K562 (cell line): ENCODE measurements around the gene DHDDS. TPM values are rescaled to one million over a fixed set of nuclear protein-coding genes. Genes with fewer than 3 reads are reported as not detected.
A peak's percentile ranks its signal among the peaks of the same experiment; 100 is the strongest.

Source experiments
- ARHGAP35 ChIP-seq: fragments of 450-650 bp; IDR thresholded peaks from 2 replicates; pipeline ENCODE4 v1.6.1; 2018; ENCODE audit not compliant: partially characterized antibody
- CBFA2T3 ChIP-seq: fragments of 450-650 bp; IDR thresholded peaks from 2 replicates; pipeline ENCODE4 v1.6.1; 2017
- CEBPG ChIP-seq, 3 experiments: fragments of 200-800 bp in 1 of 3; sonication (Bioruptor generic) in 1 of 3; sonication (generic) in 1 of 3; formaldehyde crosslinking in 1 of 3; IDR thresholded peaks in 2 of 3; conservative IDR thresholded peaks in 1 of 3; 2 replicates each; pipeline versions ENCODE4 v1.6.1 to v1.8.0; 2016 to 2022; ENCODE audit warnings: missing compliant biosample characterization in 2 of 3, missing genetic modification characterization in 2 of 3, mild to moderate bottlenecking in 1 of 3, missing genetic modification reagents in 1 of 3
- GTF2F1 ChIP-seq: IDR thresholded peaks from 2 replicates; pipeline ENCODE4 v1.6.1; 2011; ENCODE audit warnings: low read depth, low read length, improper control_type of control experiment
- HDAC8 ChIP-seq: fragments of 450-650 bp; IDR thresholded peaks from 2 replicates; pipeline ENCODE4 v1.6.1; 2016; ENCODE audit warnings: mild to moderate bottlenecking, missing genetic modification characterization, moderate library complexity, missing compliant biosample characterization
- HMBOX1 ChIP-seq: sonication (generic); IDR thresholded peaks from 2 replicates; pipeline ENCODE4 v1.6.1; 2016
- KDM4B ChIP-seq, 2 experiments: fragments of 450-650 bp in 1 of 2; sonication (generic) in 1 of 2; IDR thresholded peaks; 2 replicates each; pipeline ENCODE4 v1.6.1; 2016 to 2017; ENCODE audit warnings: borderline replicate concordance in 2 of 2, antibody characterized with exemption in 1 of 2, low read depth in 1 of 2, mild to moderate bottlenecking in 1 of 2
- PCBP2 ChIP-seq: fragments of 200-400 bp; formaldehyde crosslinking; IDR thresholded peaks from 2 replicates; pipeline ENCODE4 v1.6.1; 2018; ENCODE audit warnings: low read length, low read depth, mild to moderate bottlenecking, moderate library complexity; ENCODE audit not compliant: poor library complexity, severe bottlenecking
- PML ChIP-seq: IDR thresholded peaks from 2 replicates; pipeline ENCODE4 v1.6.1; 2012; ENCODE audit warnings: low read length, inconsistent platforms
- SPI1 ChIP-seq: IDR thresholded peaks from 2 replicates; pipeline ENCODE4 v1.6.1; 2011; ENCODE audit warnings: low read depth, low read length, control low read depth, borderline replicate concordance
- ZBTB17 ChIP-seq: fragments of 450-650 bp; formaldehyde crosslinking; IDR thresholded peaks from 2 replicates; pipeline ENCODE4 v1.4.0; 2020; ENCODE audit warnings: mild to moderate bottlenecking
- ZC3H11A ChIP-seq: IDR thresholded peaks from 2 replicates; pipeline ENCODE4 v1.6.1; 2012; ENCODE audit warnings: low read depth, low read length, improper control_type of control experiment
- ZNF140 ChIP-seq: fragments of 250-450 bp; sonication (Bioruptor Pico); IDR thresholded peaks from 2 replicates; pipeline ENCODE4 v1.8.0; 2021; ENCODE audit warnings: moderate library complexity, mild to moderate bottlenecking, inconsistent platforms
- ZNF184 ChIP-seq: sonication (generic); formaldehyde crosslinking; IDR thresholded peaks from 2 replicates; pipeline ENCODE4 v1.5.0; 2020; ENCODE audit warnings: missing genetic modification reagents
- ZNF354B ChIP-seq: fragments of 250-450 bp; sonication (Bioruptor Pico); IDR thresholded peaks from 2 replicates; pipeline ENCODE4 v1.4.0; 2020
- polyA plus RNA-seq, 8 experiments: library from polyadenylated mRNA; depleted of rRNA in 4 of 8; stranded (reverse) in 5 of 8; unstranded in 3 of 8; fragments of >200 nt; fragmentation: Nextera tagmentation in 2 of 8; fragmentation: Illumina TruSeq in 1 of 8; extraction: Ambion mirVana in 2 of 8; extraction: Trizol in 1 of 8; gene quantifications; 2 replicates each; pipeline versions ENCODE4 v1.2.1 to v1.2.3, GENCODE V29; 2011 to 2014; ENCODE audit warnings: inconsistent platforms in 1 of 8, missing spikeins in 1 of 8
- total RNA-seq, 7 experiments: library from RNA; depleted of rRNA in 6 of 7; stranded (reverse); fragments of >200 nt in 6 of 7; fragmentation: Illumina TruSeq in 2 of 7; extraction: Trizol in 2 of 7; gene quantifications; 2 replicates each; pipeline versions ENCODE4 v1.2.1 to v1.2.3, GENCODE V29; 2011 to 2021; ENCODE audit warnings: low replicate concordance in 1 of 7
- TF ChIP-seq, protein P1 (sequence below): fragments of 250-450 bp; sonication (Bioruptor Pico); IDR thresholded peaks from 2 replicates; pipeline ENCODE4 v1.8.0; 2022; ENCODE audit warnings: inconsistent platforms

DHDDS gene
- total and polyA plus RNA-seq, 9 of the 15 experiments (the other 6 are each of a cell fraction or from before 2014, with no cell fraction given): 33.3 to 55.0 (median 44.3) TPM

GRCh38 chr1:26472320-26472900, 40.3 kb downstream of the DHDDS start, which contains the start of gene HMGN2 (continued):
- TF ChIP-seq, protein P1, sequence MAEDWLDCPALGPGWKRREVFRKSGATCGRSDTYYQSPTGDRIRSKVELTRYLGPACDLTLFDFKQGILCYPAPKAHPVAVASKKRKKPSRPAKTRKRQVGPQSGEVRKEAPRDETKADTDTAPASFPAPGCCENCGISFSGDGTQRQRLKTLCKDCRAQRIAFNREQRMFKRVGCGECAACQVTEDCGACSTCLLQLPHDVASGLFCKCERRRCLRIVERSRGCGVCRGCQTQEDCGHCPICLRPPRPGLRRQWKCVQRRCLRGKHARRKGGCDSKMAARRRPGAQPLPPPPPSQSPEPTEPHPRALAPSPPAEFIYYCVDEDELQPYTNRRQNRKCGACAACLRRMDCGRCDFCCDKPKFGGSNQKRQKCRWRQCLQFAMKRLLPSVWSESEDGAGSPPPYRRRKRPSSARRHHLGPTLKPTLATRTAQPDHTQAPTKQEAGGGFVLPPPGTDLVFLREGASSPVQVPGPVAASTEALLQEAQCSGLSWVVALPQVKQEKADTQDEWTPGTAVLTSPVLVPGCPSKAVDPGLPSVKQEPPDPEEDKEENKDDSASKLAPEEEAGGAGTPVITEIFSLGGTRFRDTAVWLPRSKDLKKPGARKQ: no peak
- TF ChIP-seq GTF2F1 (no peak), CEBPG (CRISPR knock-in tag; IDR thresholded peaks at IDR 0.05) (no peak), CEBPG (tag; conservative IDR thresholded peaks at IDR 0.05 in 1 of 2, IDR thresholded peaks at IDR 0.05 in 1 of 2) (no peak), HMBOX1 (no peak), ZC3H11A (no peak), SPI1 (no peak), KDM4B (IDR thresholded peaks at IDR 0.05; ENCODE audit: borderline replicate concordance in 2 of 2, low read depth in 1 of 2) (0 out of 4 replicates have a peak, but pooled peaks of 1 of the 2 experiments have one; percentile 48), HDAC8 (tag) (peak; percentile 70; the same call in 1 of the 2 replicates), ARHGAP35 (no peak), ZNF184 (CRISPR knock-in tag) (no peak), PML (peak; percentile 86), PCBP2 (no peak), ZNF140 (CRISPR knock-in tag) (no peak), CBFA2T3 (no peak), ZBTB17 (CRISPR knock-in tag) (no peak), ZNF354B (CRISPR knock-in tag) (no peak)
